ENCODE measurements around the gene ARHGEF28.

The ARHGEF28 gene

GRCh38 chr5:73631500-73631899 is 5.5 kb downstream of the ARHGEF28 start:
- Mint-ChIP-seq H3K9me3 (no peaks in the 10 kb centered on the region), H3K36me3 (ENCODE audit: low read depth) (no peaks in the 10 kb centered on the region), H3K27me3 (ENCODE audit: low read depth, poor library complexity) (peaks cover 68% of the 10 kb centered on the region), H3K27ac (no peak overlapping the region), H3K4me1 (peaks cover 3% of the 10 kb centered on the region), H3K4me3 (no peak overlapping the region)
- DNase-seq = no peak
- TF ChIP-seq CTCF (IDR thresholded peaks at IDR 0.05) = no peak

GRCh38 chr5:73633060-73633459 is 7.1 kb downstream of the ARHGEF28 start:
- Mint-ChIP-seq H3K36me3 (ENCODE audit: low read depth) (no peaks in the 10 kb centered on the region), H3K27ac (no peak overlapping the region), H3K4me3 (no peak overlapping the region), H3K27me3 (ENCODE audit: low read depth, poor library complexity) (peaks cover 65% of the 10 kb centered on the region), H3K4me1 (no peaks in the 10 kb centered on the region), H3K9me3 (no peaks in the 10 kb centered on the region)
- no peak for TF ChIP-seq CTCF (IDR thresholded peaks at IDR 0.05)
- DNase-seq = no peak

GRCh38 chr5:73636408-73636807 is 10.4 kb downstream of the ARHGEF28 start:
- Mint-ChIP-seq H3K27me3 (ENCODE audit: low read depth, poor library complexity) (peaks cover 32% of the 10 kb centered on the region), H3K27ac (no peak overlapping the region), H3K9me3 (no peaks in the 10 kb centered on the region), H3K4me1 (no peaks in the 10 kb centered on the region), H3K36me3 (ENCODE audit: low read depth) (no peaks in the 10 kb centered on the region), H3K4me3 (no peak overlapping the region)
- no peak for DNase-seq
- TF ChIP-seq CTCF (IDR thresholded peaks at IDR 0.05) = no peak

GRCh38 chr5:73637565-73637964 is 11.6 kb downstream of the ARHGEF28 start:
- Mint-ChIP-seq H3K9me3 (no peaks in the 10 kb centered on the region), H3K27me3 (ENCODE audit: low read depth, poor library complexity) (peaks cover 32% of the 10 kb centered on the region), H3K4me3 (no peak overlapping the region), H3K4me1 (no peaks in the 10 kb centered on the region), H3K27ac (no peak overlapping the region), H3K36me3 (ENCODE audit: low read depth) (no peaks in the 10 kb centered on the region)
- DNase-seq = no peak
- TF ChIP-seq CTCF (IDR thresholded peaks at IDR 0.05) = no peak

GRCh38 chr5:73638344-73639095 is 12.5 kb downstream of the ARHGEF28 start:
- Mint-ChIP-seq H3K27ac (no peak overlapping the region), H3K27me3 (ENCODE audit: low read depth, poor library complexity) (peaks cover 29% of the 10 kb centered on the region), H3K4me1 (no peaks in the 10 kb centered on the region), H3K9me3 (no peaks in the 10 kb centered on the region), H3K36me3 (ENCODE audit: low read depth) (no peaks in the 10 kb centered on the region), H3K4me3 (no peak overlapping the region)
- TF ChIP-seq CTCF (IDR thresholded peaks at IDR 0.05) = no peak
- DNase-seq = no peak

GRCh38 chr5:73640861-73641320 is 14.9 kb downstream of the ARHGEF28 start:
- TF ChIP-seq CTCF (IDR thresholded peaks at IDR 0.05) = no peak
- no peak overlapping the region for H3K27ac Mint-ChIP-seq
- H3K4me1 Mint-ChIP-seq = no peaks in the 10 kb centered on the region
- DNase-seq = no peak
- H3K36me3 Mint-ChIP-seq (ENCODE audit: low read depth) = no peaks in the 10 kb centered on the region
- H3K9me3 Mint-ChIP-seq = no peaks in the 10 kb centered on the region
- no peak overlapping the region for H3K4me3 Mint-ChIP-seq
- H3K27me3 Mint-ChIP-seq (ENCODE audit: low read depth, poor library complexity) = peaks cover 37% of the 10 kb centered on the region
